EH (cell line): ENCODE results near the gene STARD13.

ENCODE experiments used
- DNase-seq: peaks from one replicate; pipeline ENCODE4 v3.0.0-alpha.2; 2015; ENCODE audit warnings: low read depth

STARD13 gene

GRCh38 chr13:33081666-33082065 is 203.9 kb downstream of the STARD13 start:
- DNase-seq: no peak

- DNase-seq: no peak
Measured at GRCh38 chr13:33080972-33081590, 204.5 kb downstream of the STARD13 start.

- DNase-seq: no peak
Measured at GRCh38 chr13:33079960-33080359, 205.6 kb downstream of the STARD13 start.

- no peak for DNase-seq
Measured at GRCh38 chr13:33078263-33078662, 207.3 kb downstream of the STARD13 start.

GRCh38 chr13:33076001-33076992 is 209.3 kb downstream of the STARD13 start:
- DNase-seq: no peak

- DNase-seq: no peak
Measured at GRCh38 chr13:33073338-33073737, 212.2 kb downstream of the STARD13 start.

GRCh38 chr13:33072759-33073158 is 212.8 kb downstream of the STARD13 start:
- no peak for DNase-seq

GRCh38 chr13:33072282-33072681 is 213.3 kb downstream of the STARD13 start:
- no peak for DNase-seq

- DNase-seq: no peak
Measured at GRCh38 chr13:33070713-33071112, 214.8 kb downstream of the STARD13 start.

- DNase-seq: peak; percentile 22
Measured at GRCh38 chr13:33069365-33069764, 216.2 kb downstream of the STARD13 start.

GRCh38 chr13:33066329-33066728 is 219.2 kb downstream of the STARD13 start:
- DNase-seq: no peak

GRCh38 chr13:33060815-33061214 is 224.7 kb downstream of the STARD13 start:
- no peak for DNase-seq

- DNase-seq: peak; percentile 19
Measured at GRCh38 chr13:33058776-33059327, 226.7 kb downstream of the STARD13 start.

GRCh38 chr13:33057019-33057780 is 228.4 kb downstream of the STARD13 start:
- peak; percentile 29 for DNase-seq

GRCh38 chr13:33053397-33054066 is 232.0 kb downstream of the STARD13 start:
- peak; percentile 11 for DNase-seq
